Posterior cingulate gyrus (tissue), 11 donors: ENCODE results near the gene HDX.
"Not testable (repeated sequence)": the region's sequence is repeated elsewhere in the genome, so short reads cannot be mapped to it uniquely, and the experiment has no call there.

Experiments used
- DNase-seq, 10 donors: peaks; one replicate each; pipeline versions ENCODE4 v3.0.0 to v3.0.0-alpha.2; 2020 to 2021; ENCODE audit warnings: mixed read lengths in 3 of 10
- intact Hi-C: fragments of 100-400 bp; cut with DNase I; formaldehyde crosslinking; loops from one replicate; pipeline ENCODE4 v1.15.1; 2023

Gene HDX

GRCh38 chrX:84501798-84502628, at the start of gene HDX:
Gene HDX (minus strand): TSS chrX:84502453. CDS start chrX:84475397, 27,056 bp downstream.
- intact Hi-C loops: no loop called here
- peak; percentile 73 to 96 (median 80) for DNase-seq

DNA sequence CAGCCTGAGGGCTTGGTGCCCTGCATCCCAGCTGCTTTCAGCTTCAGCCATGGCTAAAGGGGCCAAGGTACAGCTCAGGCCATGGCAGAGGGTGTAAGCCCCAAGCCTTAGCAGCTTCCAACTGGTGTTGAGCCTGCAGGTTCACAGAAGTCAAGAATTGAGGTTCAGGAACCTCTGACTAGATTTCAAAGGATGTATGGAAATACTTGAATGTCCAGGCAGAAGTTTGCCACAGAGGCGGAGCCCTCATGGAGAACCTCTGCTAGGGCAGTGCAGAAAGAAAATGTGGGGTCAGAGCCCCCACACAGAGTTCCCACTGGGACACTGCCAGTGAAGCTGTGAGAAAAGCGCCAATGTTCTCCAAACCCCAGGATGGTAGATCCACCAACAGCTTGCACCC, 39.1 kb upstream of the HDX start:
- intact Hi-C loops: not testable (repeated sequence)

DNA sequence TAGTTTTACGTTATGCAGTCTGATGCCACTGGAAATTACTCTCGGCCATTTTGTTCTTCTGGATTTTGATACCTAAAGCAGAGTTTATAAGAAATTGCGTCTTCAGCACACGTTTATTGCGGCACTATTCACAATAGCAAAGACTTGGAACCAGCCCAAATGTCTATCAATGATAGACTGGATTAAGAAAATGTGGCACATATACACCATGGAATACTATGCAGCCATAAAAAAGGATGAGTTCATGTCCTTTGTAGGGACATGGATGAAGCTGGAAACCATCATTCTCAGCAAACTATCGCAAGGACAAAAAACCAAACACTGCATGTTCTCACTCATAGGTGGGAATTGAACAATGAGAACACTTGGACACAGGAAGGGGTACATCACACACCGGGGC, 35.4 kb upstream of the HDX start:
- DNase-seq, intact Hi-C loops: not testable (repeated sequence)

More for the DNA sequence above, 39.1 kb upstream of the HDX start:
- DNase-seq: not testable (repeated sequence)

GRCh38 chrX:84488426-84488825, 13.8 kb downstream of the HDX start:
- intact Hi-C loops: no loop called here
- DNase-seq: no peak

DNA sequence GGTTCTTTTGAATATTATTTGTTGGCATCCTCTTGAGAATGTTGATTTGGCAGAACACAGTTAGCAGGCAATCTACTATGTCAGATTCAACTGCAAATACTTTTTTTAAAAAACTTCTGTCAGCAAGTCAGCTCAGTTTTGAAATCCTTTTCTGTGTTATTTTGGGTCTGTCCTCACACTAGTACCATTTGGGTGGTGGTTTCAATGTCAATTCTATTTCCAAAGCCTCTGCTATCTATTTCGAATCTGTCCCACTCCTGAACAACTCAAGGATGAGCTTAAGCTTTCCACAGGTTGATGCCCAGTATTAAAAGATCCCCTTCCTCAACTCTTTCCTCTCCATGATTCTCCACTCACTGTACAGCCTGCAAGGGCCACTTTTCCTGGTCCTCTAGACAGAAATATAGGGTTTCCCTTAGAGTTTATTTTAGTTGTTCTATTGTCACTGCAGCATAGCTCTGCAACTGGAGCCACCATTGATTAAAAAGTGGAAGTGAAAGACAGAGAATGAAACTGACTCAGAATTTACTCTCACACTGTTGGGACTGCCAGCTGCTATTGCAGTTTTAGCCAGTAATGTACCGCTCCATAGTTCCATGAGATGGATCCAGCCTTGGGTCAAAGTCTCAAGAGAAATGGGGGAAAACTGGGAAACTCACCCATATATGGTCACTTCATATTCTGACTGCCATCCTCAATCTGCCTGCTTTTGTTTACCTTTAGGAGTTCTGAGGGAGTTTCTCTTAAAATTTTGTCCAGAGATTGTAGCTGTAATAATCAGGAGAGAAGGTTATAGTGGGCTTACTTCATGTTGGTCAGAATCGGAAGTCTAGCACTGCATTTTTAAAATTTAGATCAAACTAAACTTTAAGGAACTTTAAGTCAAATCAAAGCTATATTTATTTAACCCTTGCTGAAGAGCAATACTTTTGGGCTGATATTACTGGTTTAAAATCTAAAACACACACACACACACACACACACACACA, 14.6 kb downstream of the HDX start:
- intact Hi-C loops: no loop called here
- DNase-seq: no peak

DNA sequence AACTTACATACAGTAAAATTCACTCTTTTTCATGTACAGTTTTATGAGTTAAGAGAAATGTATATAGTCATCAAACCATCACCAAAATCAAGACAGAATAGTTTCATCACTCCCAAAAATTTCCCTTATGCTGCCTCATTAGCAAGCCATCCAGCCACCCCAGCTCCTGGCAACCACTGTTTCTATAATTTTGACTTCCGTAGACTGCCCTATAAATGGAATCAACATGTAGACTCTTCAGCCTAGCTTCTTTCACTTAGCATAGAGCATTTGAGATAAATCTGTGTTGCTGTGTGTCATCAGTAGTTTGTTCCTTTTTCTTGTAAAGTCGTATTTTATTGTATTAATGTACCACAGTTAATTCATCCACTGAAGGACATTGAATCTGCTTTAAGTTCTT, 23.2 kb downstream of the HDX start:
- intact Hi-C loops: no loop called here
- DNase-seq: no peak

GRCh38 chrX:84477114-84477513, 25.1 kb downstream of the HDX start:
- no peak for DNase-seq
- intact Hi-C loops: no loop called here

- DNase-seq: no peak
- intact Hi-C loops: no loop called here
Observed at GRCh38 chrX:84475596-84475995, 26.7 kb downstream of the HDX start.

DNA sequence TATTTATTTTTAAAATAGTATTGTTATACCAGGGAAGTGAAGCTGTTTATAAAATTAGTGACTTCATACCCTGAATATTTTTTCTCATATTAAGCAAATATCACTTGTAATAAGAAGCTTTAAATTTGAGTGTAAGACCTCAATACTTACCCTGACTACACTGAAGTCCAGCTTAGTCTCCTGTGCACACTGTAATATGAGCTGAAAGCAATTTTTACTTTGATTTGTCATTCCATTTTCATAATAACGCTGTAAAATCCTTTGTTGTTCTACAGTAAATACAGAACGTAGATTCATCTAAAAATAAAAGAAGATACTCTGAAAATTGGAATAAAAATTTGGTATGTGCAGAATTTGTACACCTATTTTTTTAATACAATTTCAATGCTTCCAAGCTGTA, 27.2 kb downstream of the HDX start:
- DNase-seq: no peak
- intact Hi-C loops: no loop called here

DNA sequence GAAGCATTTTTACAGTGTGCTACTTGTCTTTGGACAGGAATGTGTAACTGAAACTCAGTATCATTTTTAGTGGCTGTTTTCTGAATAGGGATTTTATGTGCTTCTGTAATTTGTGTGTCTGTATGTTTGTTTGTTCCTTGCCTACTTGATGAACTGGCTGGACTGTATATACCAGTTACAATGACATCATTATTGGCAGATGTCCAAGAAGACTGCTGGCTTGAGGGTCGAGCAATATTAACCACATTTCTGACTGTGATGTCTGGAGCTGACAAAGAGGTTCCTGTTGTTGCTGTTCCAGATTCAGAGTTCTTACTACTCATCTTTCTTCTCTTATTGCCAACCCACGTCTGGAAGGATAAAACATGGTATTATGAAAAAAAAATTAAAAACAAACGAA, 33.0 kb downstream of the HDX start:
- no peak for DNase-seq
- intact Hi-C loops: no loop called here

DNA sequence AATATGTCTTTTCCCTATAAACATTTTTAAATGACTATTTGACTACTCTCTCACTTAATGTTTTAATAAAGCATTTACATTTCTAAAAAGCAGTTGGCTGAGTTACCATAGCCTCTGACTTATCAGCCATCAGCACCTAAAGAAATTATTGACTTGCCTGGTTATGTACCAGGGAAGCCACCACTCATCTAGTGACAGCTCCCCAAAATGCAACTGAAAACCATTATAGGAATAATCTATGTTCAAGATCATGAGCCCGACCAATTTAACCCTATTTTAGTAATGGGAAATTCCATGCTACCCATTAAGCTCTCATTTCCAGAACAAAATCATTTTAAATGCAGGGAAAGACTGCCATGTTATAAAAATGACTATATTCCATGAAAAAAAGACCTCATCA, 34.4 kb downstream of the HDX start:
- intact Hi-C loops: no loop called here
- no peak for DNase-seq

DNA sequence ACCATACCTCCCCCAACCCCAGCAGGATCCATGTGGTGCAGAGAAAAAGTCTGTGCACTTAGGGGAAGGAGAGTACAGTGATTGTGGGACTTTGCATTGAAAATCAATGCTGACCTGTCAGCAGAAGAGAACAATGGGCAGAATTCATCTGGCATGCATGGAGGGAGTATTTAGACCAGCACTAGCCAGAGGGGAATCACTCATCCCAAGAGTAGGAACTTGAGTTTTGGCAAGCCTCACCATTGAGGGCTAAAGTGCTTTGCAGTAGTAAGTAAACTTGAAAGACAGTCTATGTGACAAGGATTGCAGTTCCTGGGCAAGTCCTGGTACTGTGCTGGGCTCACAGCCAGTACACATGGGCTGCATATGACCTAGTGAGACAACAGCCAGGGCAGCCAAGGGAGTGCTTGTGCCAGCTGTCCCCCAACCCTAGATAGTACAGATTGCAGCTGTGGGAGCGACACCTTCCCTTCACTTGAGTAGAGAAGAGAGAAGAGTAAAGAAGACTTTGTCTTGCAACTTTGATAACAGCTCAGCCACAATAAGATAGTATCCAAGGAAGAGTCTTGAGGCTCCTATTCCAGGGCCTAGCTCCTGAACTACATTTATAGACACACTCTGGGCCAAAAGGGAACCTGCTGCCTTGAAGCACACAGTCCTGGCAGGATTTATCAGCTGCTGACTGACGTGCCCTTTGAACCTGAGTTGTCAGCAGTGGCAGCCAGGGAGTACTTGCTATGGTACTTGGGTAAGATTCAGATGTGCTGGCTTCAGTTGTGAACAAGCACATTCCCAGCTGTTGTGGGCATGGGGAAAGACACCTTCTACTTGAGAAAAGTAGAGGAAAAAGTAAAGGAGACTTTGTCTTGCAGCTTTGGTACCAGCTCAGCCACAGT, 48.7 kb downstream of the HDX start:
- DNase-seq: peak in 1 of 10 donors; percentile 55
- intact Hi-C loops: no loop called here

- intact Hi-C loops: no loop called here
- no peak for DNase-seq
Observed at GRCh38 chrX:84441143-84441542, 61.1 kb downstream of the HDX start.

DNA sequence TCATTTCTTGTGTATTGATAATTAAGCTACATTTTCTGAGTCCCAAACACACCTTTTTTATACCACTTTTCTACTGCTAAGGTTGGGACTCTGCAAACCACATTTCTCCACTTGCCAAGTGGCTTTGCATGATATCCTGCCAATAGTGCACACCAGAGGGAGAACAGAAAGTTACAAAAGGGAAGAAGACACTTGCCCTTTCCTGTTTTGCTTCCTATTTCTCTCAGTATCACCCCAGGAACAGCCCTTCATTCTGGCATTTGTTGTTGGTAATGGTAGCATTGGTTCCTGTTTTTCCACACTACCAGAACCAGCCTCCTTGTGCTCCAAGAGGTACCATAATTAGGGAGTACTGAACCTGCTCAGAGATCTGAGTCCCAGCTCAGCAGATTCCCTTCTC, 87.1 kb downstream of the HDX start:
- no peak for DNase-seq
- intact Hi-C loops: no loop called here

DNA sequence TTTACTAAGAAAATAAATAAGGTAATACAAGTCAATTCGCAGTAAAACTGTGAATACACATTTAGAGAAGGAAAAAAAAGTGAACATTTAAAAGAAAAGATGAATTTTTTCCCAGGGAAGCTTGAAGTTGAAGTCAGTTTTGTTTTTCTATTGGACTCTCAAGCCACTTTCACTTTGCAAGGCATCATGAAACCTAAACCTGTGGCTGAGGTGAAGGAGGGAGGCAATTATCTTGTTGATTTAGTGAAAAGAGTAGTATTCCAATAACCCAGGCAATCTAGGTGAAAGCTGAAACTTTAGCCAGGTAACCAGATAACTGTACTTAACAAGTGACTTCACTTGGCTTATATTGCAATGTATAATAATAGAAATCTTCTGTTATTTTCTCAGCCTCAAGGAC, 138.6 kb downstream of the HDX start:
- DNase-seq: no peak
- intact Hi-C loops: no loop called here

DNA sequence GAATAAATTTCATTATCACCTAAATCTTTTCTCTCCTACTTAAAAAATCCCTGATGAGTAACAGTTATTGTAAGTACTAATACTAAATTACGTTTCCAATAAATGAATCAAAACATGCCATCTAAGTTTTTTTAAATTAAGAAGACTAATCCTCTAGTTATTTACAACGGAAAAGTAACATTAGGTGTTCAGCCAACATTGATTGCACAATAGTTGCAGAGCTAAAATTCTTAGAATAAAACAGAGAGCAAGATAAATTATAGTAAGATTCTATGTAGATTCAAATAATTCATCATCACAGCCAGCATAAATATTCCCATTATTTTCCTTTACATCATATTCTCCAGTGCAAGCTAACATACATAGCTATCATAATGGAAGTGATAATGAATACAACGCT, 139.2 kb downstream of the HDX start:
- intact Hi-C loops: no loop called here
- no peak for DNase-seq

GRCh38 chrX:84362184-84362838, 139.9 kb downstream of the HDX start:
- DNase-seq: no peak
- intact Hi-C loops: no loop called here

DNA sequence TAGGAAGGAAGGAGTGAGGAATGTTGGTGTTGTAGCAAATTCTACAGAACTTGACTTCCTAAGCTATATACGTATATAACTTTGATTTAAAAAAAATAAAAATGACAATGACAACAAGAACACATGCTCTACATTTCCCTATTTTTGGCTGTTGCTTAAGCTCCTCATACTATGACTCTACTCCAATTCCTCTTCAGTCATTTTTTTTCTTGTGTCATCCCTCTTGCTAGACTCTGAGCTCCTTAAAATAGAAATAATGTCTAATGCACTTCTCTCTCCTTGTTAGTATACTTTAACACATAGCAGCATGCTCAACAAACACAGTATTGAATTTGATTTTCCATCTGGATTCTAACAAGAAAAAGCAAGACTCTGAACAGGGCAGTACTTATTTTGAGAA, 144.0 kb downstream of the HDX start:
- intact Hi-C loops: no loop called here
- DNase-seq: no peak

- no peak for DNase-seq
- intact Hi-C loops: no loop called here
Observed at GRCh38 chrX:84357296-84357695, 145.0 kb downstream of the HDX start.

GRCh38 chrX:84340968-84341367, 161.3 kb downstream of the HDX start:
- intact Hi-C loops: no loop called here
- DNase-seq: no peak
